HFFc6 (cell line): ENCODE data around the gene THSD4. TPM values are rescaled to one million over a fixed set of nuclear protein-coding genes. Genes with fewer than 3 reads are reported as not detected.

ENCODE experiments used
- DNase-seq: peaks from one replicate; pipeline ENCODE4 v3.0.0-alpha.2; 2018
- H3K27ac Mint-ChIP-seq: 2 replicates; pipeline ENCODE4 v1.8.0; 2020; ENCODE audit warnings: mild to moderate bottlenecking, mixed read lengths
- H3K27me3 Mint-ChIP-seq: 2 replicates; pipeline ENCODE4 v1.8.0; 2021; ENCODE audit warnings: mild to moderate bottlenecking, moderate library complexity, mixed read lengths; ENCODE audit not compliant: insufficient read depth
- H3K36me3 Mint-ChIP-seq: 2 replicates; pipeline ENCODE4 v1.8.0; 2021; ENCODE audit warnings: low read depth, mixed read lengths
- H3K4me1 Mint-ChIP-seq: 2 replicates; pipeline ENCODE4 v1.8.0; 2020; ENCODE audit warnings: low read depth, mixed read lengths
- H3K4me3 Mint-ChIP-seq: 2 replicates; pipeline ENCODE4 v1.8.0; 2020; ENCODE audit warnings: mild to moderate bottlenecking, moderate library complexity, mixed read lengths
- H3K9me3 Mint-ChIP-seq: 2 replicates; pipeline ENCODE4 v1.8.0; 2020; ENCODE audit warnings: mild to moderate bottlenecking, mixed read lengths
- total RNA-seq, 6 experiments: library from RNA; stranded (reverse); fragmentation: NEBNext Ultra II Directional; extraction: Animal tissue kit (Norgen Biotek cat#: 25700); gene quantifications; 2 replicates in 1 of 6; 3 replicates in 5 of 6; pipeline ENCODE4 v1.2.3, GENCODE V29; 2021
- TF ChIP-seq, protein P1 (sequence below): fragments of 200-600 bp; sonication (generic); IDR thresholded peaks from 2 replicates; pipeline ENCODE4 v1.5.0; 2021; ENCODE audit warnings: antibody characterized with exemption, mild to moderate bottlenecking

Gene THSD4
- total RNA-seq, 6 experiments from 2014 or later: 32.7 to 39.1 (median 36.4) TPM

DNA sequence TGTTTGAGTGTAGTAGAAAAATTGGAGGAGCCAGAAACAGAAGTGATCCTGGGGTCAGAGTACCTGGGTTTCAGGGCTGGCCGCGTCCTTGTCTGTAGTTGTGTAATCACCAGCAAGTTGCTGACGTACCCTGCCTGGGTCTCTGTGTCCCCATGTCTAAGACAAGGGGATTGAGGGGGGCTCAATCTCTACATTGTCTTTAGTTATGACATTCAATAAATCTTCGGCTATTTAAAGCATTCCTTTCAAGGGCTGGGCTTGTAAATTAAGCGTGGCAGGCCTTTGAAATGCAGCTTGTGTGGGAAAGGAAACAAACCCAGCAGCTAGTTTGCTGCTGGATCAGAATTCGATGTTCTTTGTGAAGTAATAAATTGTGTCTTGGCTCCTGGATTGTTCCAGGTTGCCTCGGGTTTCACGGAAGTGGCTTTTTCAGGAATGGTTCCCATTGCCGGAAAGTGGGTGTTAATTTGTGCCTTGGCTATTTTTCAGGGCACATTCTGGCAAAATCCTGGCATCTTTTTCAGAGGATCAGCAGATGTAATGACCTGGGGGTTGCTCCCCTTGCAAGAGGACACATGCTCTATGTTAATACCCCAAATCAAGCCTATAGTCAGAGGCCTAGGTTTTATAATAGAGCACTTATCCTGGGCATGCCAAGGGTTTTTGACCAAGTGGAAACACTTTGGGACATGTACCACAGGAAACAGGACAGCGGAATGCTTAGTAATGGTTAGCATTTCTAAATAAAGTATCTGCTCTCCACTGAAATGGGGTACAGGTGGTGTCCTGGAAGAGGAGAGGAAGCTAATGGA, 400.3 kb downstream of the THSD4 start:
- Mint-ChIP-seq H3K36me3 (no peaks in the 10 kb centered on the region), H3K9me3 (no peaks in the 10 kb centered on the region), H3K4me3 (no peak overlapping the region), H3K27me3 (no peaks in the 10 kb centered on the region), H3K4me1 (peaks cover 33% of the 10 kb centered on the region), H3K27ac (no peak overlapping the region)
- DNase-seq: no peak
- TF ChIP-seq, protein P1, sequence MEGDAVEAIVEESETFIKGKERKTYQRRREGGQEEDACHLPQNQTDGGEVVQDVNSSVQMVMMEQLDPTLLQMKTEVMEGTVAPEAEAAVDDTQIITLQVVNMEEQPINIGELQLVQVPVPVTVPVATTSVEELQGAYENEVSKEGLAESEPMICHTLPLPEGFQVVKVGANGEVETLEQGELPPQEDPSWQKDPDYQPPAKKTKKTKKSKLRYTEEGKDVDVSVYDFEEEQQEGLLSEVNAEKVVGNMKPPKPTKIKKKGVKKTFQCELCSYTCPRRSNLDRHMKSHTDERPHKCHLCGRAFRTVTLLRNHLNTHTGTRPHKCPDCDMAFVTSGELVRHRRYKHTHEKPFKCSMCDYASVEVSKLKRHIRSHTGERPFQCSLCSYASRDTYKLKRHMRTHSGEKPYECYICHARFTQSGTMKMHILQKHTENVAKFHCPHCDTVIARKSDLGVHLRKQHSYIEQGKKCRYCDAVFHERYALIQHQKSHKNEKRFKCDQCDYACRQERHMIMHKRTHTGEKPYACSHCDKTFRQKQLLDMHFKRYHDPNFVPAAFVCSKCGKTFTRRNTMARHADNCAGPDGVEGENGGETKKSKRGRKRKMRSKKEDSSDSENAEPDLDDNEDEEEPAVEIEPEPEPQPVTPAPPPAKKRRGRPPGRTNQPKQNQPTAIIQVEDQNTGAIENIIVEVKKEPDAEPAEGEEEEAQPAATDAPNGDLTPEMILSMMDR: no peak

DNA sequence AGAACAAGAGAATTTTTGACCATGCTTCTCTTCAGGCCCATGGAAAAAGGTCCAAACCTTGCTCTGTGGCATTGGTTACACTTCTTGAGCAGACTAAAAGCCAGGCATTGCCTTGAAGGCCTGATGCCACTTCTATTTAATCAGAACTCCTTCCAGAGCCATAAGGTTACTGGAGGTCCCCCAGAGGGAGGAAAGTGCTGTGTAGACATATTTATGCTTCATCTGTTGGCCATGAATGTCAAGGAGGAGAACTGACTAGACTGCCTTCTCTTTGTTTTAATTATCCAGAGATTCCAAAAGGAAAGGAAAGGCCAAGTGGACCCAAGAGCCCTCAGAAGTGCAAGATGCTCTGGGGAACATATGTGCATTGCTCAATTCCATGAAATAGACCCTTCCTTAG, 402.5 kb downstream of the THSD4 start:
- no peak overlapping the region for H3K27ac Mint-ChIP-seq
- H3K36me3 Mint-ChIP-seq: no peaks in the 10 kb centered on the region
- no peaks in the 10 kb centered on the region for H3K9me3 Mint-ChIP-seq
- peaks cover 33% of the 10 kb centered on the region for H3K4me1 Mint-ChIP-seq
- no peak overlapping the region for H3K4me3 Mint-ChIP-seq
- DNase-seq: no peak
- no peaks in the 10 kb centered on the region; the same call in 1 of the 2 replicates for H3K27me3 Mint-ChIP-seq
- TF ChIP-seq, protein P1: no peak

GRCh38 chr15:71518661-71519060, 403.4 kb downstream of the THSD4 start:
- no peak overlapping the region for H3K4me3 Mint-ChIP-seq
- DNase-seq: no peak
- H3K27me3 Mint-ChIP-seq: no peaks in the 10 kb centered on the region; the same call in 1 of the 2 replicates
- H3K4me1 Mint-ChIP-seq: peaks cover 33% of the 10 kb centered on the region
- no peak overlapping the region for H3K27ac Mint-ChIP-seq
- no peaks in the 10 kb centered on the region for H3K9me3 Mint-ChIP-seq
- TF ChIP-seq, protein P1: no peak
- H3K36me3 Mint-ChIP-seq: no peaks in the 10 kb centered on the region

- Mint-ChIP-seq H3K27me3 (no peaks in the 10 kb centered on the region; the same call in 1 of the 2 replicates), H3K4me1 (peaks cover 8% of the 10 kb centered on the region), H3K9me3 (no peaks in the 10 kb centered on the region), H3K4me3 (no peak overlapping the region), H3K36me3 (no peaks in the 10 kb centered on the region), H3K27ac (no peak overlapping the region)
- TF ChIP-seq, protein P1: no peak
- no peak for DNase-seq
Observed at GRCh38 chr15:71526060-71526820, 411.0 kb downstream of the THSD4 start.

DNA sequence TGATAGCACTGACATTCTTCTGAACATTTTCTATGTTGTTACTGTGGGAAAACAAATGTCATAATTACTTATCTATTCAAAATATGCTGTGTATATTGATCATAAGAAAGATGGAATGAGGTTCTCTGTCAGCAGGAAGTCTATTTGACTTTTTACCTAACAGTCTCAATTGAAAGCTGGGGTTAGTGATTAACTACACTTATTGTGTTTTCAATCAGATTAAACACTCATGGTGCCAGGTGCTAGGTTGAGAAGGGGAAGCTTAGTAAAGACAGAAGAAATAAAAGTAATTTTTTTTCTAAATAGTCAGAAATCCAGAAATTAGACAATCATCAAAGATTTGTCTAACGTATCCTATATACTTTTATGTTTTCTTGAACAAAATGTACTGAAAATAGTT, 414.1 kb downstream of the THSD4 start:
- H3K36me3 Mint-ChIP-seq: no peaks in the 10 kb centered on the region
- no peak for DNase-seq
- peaks cover 20% of the 10 kb centered on the region for H3K4me1 Mint-ChIP-seq
- no peaks in the 10 kb centered on the region for H3K27me3 Mint-ChIP-seq
- no peak overlapping the region for H3K4me3 Mint-ChIP-seq
- TF ChIP-seq, protein P1: no peak
- no peak overlapping the region for H3K27ac Mint-ChIP-seq
- no peaks in the 10 kb centered on the region for H3K9me3 Mint-ChIP-seq
